ENCODE results near the gene GMCL2. TPM values are rescaled to one million over a fixed set of nuclear protein-coding genes. Genes with fewer than 3 reads are reported as not detected.

Gene GMCL2
- total and polyA plus RNA-seq, 2 experiments from 2014 or later, result 0.07 TPM; not detected in 1

- no peak for TF ChIP-seq ETS1 (IDR thresholded peaks at IDR 0.05)
- TF ChIP-seq ZNF114 (CRISPR knock-in tag; IDR thresholded peaks at IDR 0.05), result no peak
These were observed 40.0 kb upstream of the GMCL2 start (continued) for GRCh38 chr5:178227138-178227659.

- no peak overlapping the region for H3K27ac ChIP-seq (ENCODE audit: low read depth)
- no peak overlapping the region for H3K4me3 ChIP-seq
- Mint-ChIP-seq H3K9me3 (no peaks in the 10 kb centered on the region; the same call in 2 of the 3 replicates), H3K27me3 (ENCODE audit: insufficient read depth, low read depth, poor library complexity) (peaks cover 7% of the 10 kb centered on the region), H3K4me1 (peaks cover 18% of the 10 kb centered on the region), H3K27ac (no peak overlapping the region), H3K36me3 (ENCODE audit: low read depth) (peaks cover 59% of the 10 kb centered on the region), H3K4me3 (no peak overlapping the region)
- no peak overlapping the region for H2AFZ ChIP-seq
- no peak overlapping the region for H3K4me2 ChIP-seq
- ATAC-seq (no peak), DNase-seq (ENCODE audit: low spot score) (no peak)
- peaks cover 15% of the 10 kb centered on the region; the same call in 1 of the 2 replicates for H3K4me1 ChIP-seq (ENCODE audit: insufficient read depth)
- no peaks in the 10 kb centered on the region for H3F3A ChIP-seq (replicated peaks; ENCODE audit: low read depth)
- H3K36me3 ChIP-seq (ENCODE audit: insufficient read depth), result peaks cover 13% of the 10 kb centered on the region
- H3K79me2 ChIP-seq (replicated peaks; ENCODE audit: insufficient read depth), result no peaks in the 10 kb centered on the region; the same call in 1 of the 2 replicates
- no peaks in the 10 kb centered on the region for H3K9me2 ChIP-seq (ENCODE audit: insufficient read depth)
- no peaks in the 10 kb centered on the region for H3K27me3 ChIP-seq (ENCODE audit: insufficient read depth)
- H4K20me1 ChIP-seq (replicated peaks; ENCODE audit: insufficient read depth), result peaks cover 9% of the 10 kb centered on the region; the same call in 1 of the 2 replicates
- TF ChIP-seq ZNF462 (CRISPR knock-in tag; IDR thresholded peaks at IDR 0.05), result no peak
- TF ChIP-seq STAT1 (IDR thresholded peaks at IDR 0.05; ENCODE audit: unreplicated experiment), result no peak
- no peak for TF ChIP-seq ETS1 (IDR thresholded peaks at IDR 0.05)
- no peak for TF ChIP-seq CREB1 (CRISPR knock-in tag; IDR thresholded peaks at IDR 0.05; ENCODE audit: low read depth)
- TF ChIP-seq JUNB (IDR thresholded peaks at IDR 0.05; ENCODE audit: unreplicated experiment), result no peak
- TF ChIP-seq CTCF (conservative IDR thresholded peaks at IDR 0.05; ENCODE audit: low read depth in 2 of 2), result no peak
- TF ChIP-seq ZNF331 (CRISPR knock-in tag; IDR thresholded peaks at IDR 0.05; ENCODE audit: low read depth), result no peak
- no peak for TF ChIP-seq POLR2AphosphoS5 (IDR thresholded peaks at IDR 0.05; ENCODE audit: low read depth)
- TF ChIP-seq ZNF114 (CRISPR knock-in tag; IDR thresholded peaks at IDR 0.05), result no peak
- no peak for TF ChIP-seq REST (IDR thresholded peaks at IDR 0.05; ENCODE audit: unreplicated experiment)
- no peak for TF ChIP-seq NANOG (IDR thresholded peaks at IDR 0.05; ENCODE audit: borderline replicate concordance)
These were observed 38.0 kb upstream of the GMCL2 start for GRCh38 chr5:178225174-178225573.

All from GM23338 (cell line).